K562 (cell line): Measurements from ENCODE around the gene AGR2. TPM values are rescaled to one million over a fixed set of nuclear protein-coding genes. Genes with fewer than 3 reads are reported as not detected.

Source experiments
- ATAC-seq: fragments of 200-7000 bp; cut with Tn5 transposase; 3 replicates; pipeline ENCODE4 v1.9.1; 2020; ENCODE audit warnings: moderate library complexity
- BruUV-seq: library from RNA; stranded (reverse); fragments of 400-500 nt; replicated peaks from 2 replicates; lab custom pipeline; 2021; lab: Mats Ljungman, UMichigan
- CTCF ChIA-PET: fragments of 300-600 bp; formaldehyde crosslinking; extraction: SDS; loops from one replicate; lab custom pipeline; 2021; ENCODE audit warnings: low intra/inter-chr PET ratio; lab: Yijun Ruan, JAX
- POLR2A ChIA-PET: fragments of 300-600, 350-650 bp; sonication (Branson Sonifier 250); formaldehyde crosslinking; extraction: SDS; loops from one replicate; lab custom pipeline; 2021; ENCODE audit warnings: antibody characterized with exemption, inconsistent platforms; lab: Yijun Ruan, JAX
- DNase-seq, 4 experiments: peaks; one replicate each; pipeline versions ENCODE4 v3.0.0 to v3.0.0-alpha.2; 2011 to 2018; ENCODE audit warnings: low spot score in 3 of 4, mixed read lengths in 3 of 4; ENCODE audit errors: extremely low read depth in 1 of 4
- FAIRE-seq: peaks from 2 replicates; lab custom pipeline; 2011; peaks lifted over from hg19 to GRCh38; lab: Jason Lieb, UNC
- H2AFZ ChIP-seq: 2 replicates; pipeline ENCODE4 v1.6.0; 2011; ENCODE audit warnings: low read depth, low read length, control low read depth, inconsistent platforms
- H3K27ac ChIP-seq: fragments of 200-600 bp; 3 replicates; pipeline ENCODE4 v1.8.0; 2011; ENCODE audit warnings: low read depth, mild to moderate bottlenecking, control low read depth, inconsistent platforms, low read length, moderate library complexity, mixed read lengths; ENCODE audit errors: extremely low read depth
- H3K27me3 ChIP-seq, 2 experiments: fragments of 300-600 bp in 1 of 2; 2 replicates in 1 of 2; 3 replicates in 1 of 2; pipeline versions ENCODE4 v1.6.0 to v1.8.0; 2011; ENCODE audit warnings: inconsistent platforms in 2 of 2, low read length in 2 of 2, mild to moderate bottlenecking in 1 of 2, mixed read lengths in 1 of 2, moderate library complexity in 1 of 2; ENCODE audit not compliant: control insufficient read depth in 2 of 2, insufficient read depth in 2 of 2
- H3K36me3 ChIP-seq: fragments of 300-600 bp; 3 replicates; pipeline ENCODE4 v1.8.0; 2011; ENCODE audit warnings: mild to moderate bottlenecking, low read length, inconsistent platforms; ENCODE audit not compliant: control insufficient read depth, insufficient read depth
- H3K4me1 ChIP-seq, 2 experiments: fragments of 200-600 bp in 1 of 2; replicated peaks in 1 of 2; 2 replicates in 1 of 2; 3 replicates in 1 of 2; pipeline versions ENCODE4 v1.5.1 to v1.8.0; 2011; ENCODE audit warnings: inconsistent platforms in 2 of 2, low read length in 2 of 2, mild to moderate bottlenecking in 1 of 2, mixed read lengths in 1 of 2, moderate library complexity in 1 of 2; ENCODE audit not compliant: control insufficient read depth in 2 of 2, insufficient read depth in 2 of 2
- H3K4me2 ChIP-seq: 2 replicates; pipeline ENCODE4 v1.6.1; 2011; ENCODE audit warnings: low read length, control low read depth, inconsistent platforms, mixed read lengths; ENCODE audit not compliant: insufficient read depth
- H3K4me3 ChIP-seq: fragments of 200-600 bp; sonication (generic), shearing (Covaris generic); 2 replicates; pipeline ENCODE4 v1.5.1; 2016; ENCODE audit warnings: control low read depth, inconsistent platforms
- H3K79me2 ChIP-seq: fragments of 200-600 bp; 3 replicates; pipeline ENCODE4 v1.8.0; 2011; ENCODE audit warnings: low read length, inconsistent platforms; ENCODE audit not compliant: control insufficient read depth, insufficient read depth
- H3K9ac ChIP-seq, 2 experiments: 2 replicates each; pipeline versions ENCODE4 v1.6.0 to v1.6.1; 2011; ENCODE audit warnings: low read depth in 2 of 2, low read length in 2 of 2, control low read depth in 1 of 2, inconsistent platforms in 1 of 2, mild to moderate bottlenecking in 1 of 2, mixed read lengths in 1 of 2; ENCODE audit not compliant: insufficient read depth in 1 of 2
- H3K9me1 ChIP-seq: one replicate; pipeline ENCODE4 v1.6.0; 2011; ENCODE audit warnings: inconsistent platforms, mild to moderate bottlenecking, low read length, moderate library complexity; ENCODE audit not compliant: control insufficient read depth, insufficient read depth
- H3K9me3 ChIP-seq: replicated peaks from 2 replicates; pipeline ENCODE4 v1.5.1; 2011; ENCODE audit warnings: low read depth, low read length, inconsistent platforms; ENCODE audit not compliant: control insufficient read depth, insufficient read depth
- H4K20me1 ChIP-seq: replicated peaks from 2 replicates; pipeline ENCODE4 v1.6.1; 2011; ENCODE audit warnings: low read length, inconsistent platforms, mixed read lengths; ENCODE audit not compliant: control insufficient read depth, insufficient read depth
- ARID2 ChIP-seq: fragments of 450-650 bp; IDR thresholded peaks from 2 replicates; pipeline ENCODE4 v1.6.1; 2017; ENCODE audit warnings: antibody characterized with exemption, mild to moderate bottlenecking
- BCLAF1 ChIP-seq, 2 experiments: fragments of 450-650 bp in 1 of 2; IDR thresholded peaks; 2 replicates each; pipeline ENCODE4 v1.6.1; 2011 to 2017; ENCODE audit warnings: low read depth in 2 of 2, antibody characterized with exemption in 1 of 2, borderline replicate concordance in 1 of 2, low read length in 1 of 2, mild to moderate bottlenecking in 1 of 2, mixed read lengths in 1 of 2; ENCODE audit not compliant: control insufficient read depth in 1 of 2
- CBFB ChIP-seq: sonication (generic); formaldehyde crosslinking; IDR thresholded peaks from 2 replicates; pipeline ENCODE4 v1.4.0; 2020; ENCODE audit warnings: mild to moderate bottlenecking, missing genetic modification reagents
- EP300 ChIP-seq: IDR thresholded peaks from 2 replicates; pipeline ENCODE4 v1.6.1; 2012; ENCODE audit warnings: low read length, improper control_type of control experiment
- GABPA ChIP-seq: fragments of 200-800 bp; sonication (Bioruptor generic); conservative IDR thresholded peaks from 2 replicates; pipeline ENCODE4 v1.6.1; 2016; ENCODE audit warnings: low read depth, missing genetic modification characterization, missing compliant biosample characterization
- KAT7 ChIP-seq: sonication (generic); formaldehyde crosslinking; IDR thresholded peaks from 2 replicates; pipeline ENCODE4 v1.8.0; 2022; ENCODE audit warnings: missing genetic modification reagents, mild to moderate bottlenecking, borderline replicate concordance
- MECOM ChIP-seq: fragments of 250-450 bp; sonication (Bioruptor Pico); IDR thresholded peaks from 2 replicates; pipeline ENCODE4 v1.8.0; 2022; ENCODE audit warnings: inconsistent platforms
- POLR3A ChIP-seq: IDR thresholded peaks from 2 replicates; pipeline ENCODE4 v1.6.1; 2011; ENCODE audit warnings: borderline replicate concordance, mild to moderate bottlenecking, moderate library complexity; ENCODE audit not compliant: insufficient read length, insufficient read depth; ENCODE audit errors: extremely low read depth
- PRMT5 ChIP-seq: sonication (generic); formaldehyde crosslinking; IDR thresholded peaks from 2 replicates; pipeline ENCODE4 v1.5.0; 2020; ENCODE audit warnings: missing genetic modification reagents
- TARDBP ChIP-seq: fragments of 450-650 bp; IDR thresholded peaks from 2 replicates; pipeline ENCODE4 v1.6.1; 2016
- ZNF232 ChIP-seq: sonication (generic); formaldehyde crosslinking; IDR thresholded peaks from 2 replicates; pipeline ENCODE4 v1.8.0; 2022; ENCODE audit warnings: mild to moderate bottlenecking, missing genetic modification reagents
- ZNF408 ChIP-seq: fragments of 250-450 bp; sonication (Bioruptor Pico); IDR thresholded peaks from 2 replicates; pipeline ENCODE4 v1.4.0; 2020; ENCODE audit warnings: low read depth, mild to moderate bottlenecking, moderate library complexity
- in situ Hi-C: fragments of 300-500 bp; cut with MboI; formaldehyde crosslinking; loops from 4 replicates; pipeline ENCODE4 v1.15.0; 2018; ENCODE audit warnings: inconsistent platforms, mixed read lengths
- intact Hi-C: fragments of 100-400 bp; cut with micrococcal nuclease; formaldehyde crosslinking; loops from 2 replicates; pipeline ENCODE4 v1.14.2; 2022
- polyA plus RNA-seq, 8 experiments: library from polyadenylated mRNA; depleted of rRNA in 4 of 8; stranded (reverse) in 5 of 8; unstranded in 3 of 8; fragments of >200 nt; fragmentation: Nextera tagmentation in 2 of 8; fragmentation: Illumina TruSeq in 1 of 8; extraction: Ambion mirVana in 2 of 8; extraction: Trizol in 1 of 8; gene quantifications; 2 replicates each; pipeline versions ENCODE4 v1.2.1 to v1.2.3, GENCODE V29; 2011 to 2014; ENCODE audit warnings: inconsistent platforms in 1 of 8, missing spikeins in 1 of 8
- total RNA-seq, 7 experiments: library from RNA; depleted of rRNA in 6 of 7; stranded (reverse); fragments of >200 nt in 6 of 7; fragmentation: Illumina TruSeq in 2 of 7; extraction: Trizol in 2 of 7; gene quantifications; 2 replicates each; pipeline versions ENCODE4 v1.2.1 to v1.2.3, GENCODE V29; 2011 to 2021; ENCODE audit warnings: low replicate concordance in 1 of 7
- TF ChIP-seq, protein P1 (sequence below): fragments of 450-650 bp; formaldehyde crosslinking; IDR thresholded peaks from 2 replicates; pipeline ENCODE4 v1.4.0; 2022; ENCODE audit warnings: mild to moderate bottlenecking, moderate library complexity
- TF ChIP-seq, protein P2 (sequence below): fragments of 450-650 bp; formaldehyde crosslinking; conservative IDR thresholded peaks from 2 replicates; pipeline ENCODE4 v1.4.0; 2022; ENCODE audit warnings: mild to moderate bottlenecking, missing genetic modification characterization

Gene AGR2
- total and polyA plus RNA-seq, 9 of the 15 experiments (the other 6 are each of a cell fraction or from before 2014, with no cell fraction given) = 0.66 TPM; not detected in 8

DNA sequence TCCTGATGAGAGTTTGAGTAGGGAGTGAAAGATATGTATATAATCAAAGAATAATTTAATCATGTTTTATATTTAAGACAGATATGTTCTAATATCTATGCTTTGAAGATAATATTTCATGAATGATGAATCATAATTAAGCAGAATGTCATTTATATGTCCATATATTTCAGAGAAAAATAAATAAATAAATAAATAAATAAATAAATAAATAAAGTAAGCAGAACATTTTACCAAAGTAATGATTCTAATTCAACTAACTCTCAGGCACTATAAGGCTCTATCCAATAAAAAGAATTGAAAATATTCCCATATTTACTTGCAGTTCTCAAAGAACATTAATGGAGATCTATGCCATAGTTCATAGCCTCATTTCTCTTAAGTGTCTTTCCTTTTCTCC lies 40.9 kb upstream of the AGR2 start:
- no peaks in the 10 kb centered on the region for H4K20me1 ChIP-seq
- no peak overlapping the region for H3K27ac ChIP-seq
- CTCF ChIA-PET = no interaction called here
- no peaks in the 10 kb centered on the region for H3K9me3 ChIP-seq
- FAIRE-seq (no peak), ATAC-seq (no peak), DNase-seq (no peak)
- no TSS peak for BruUV-seq
- no peaks in the 10 kb centered on the region for H3K79me2 ChIP-seq
- no peak overlapping the region for H3K9ac ChIP-seq
- no peaks in the 10 kb centered on the region for H3K36me3 ChIP-seq
- peaks cover 9 to 15% of the 10 kb centered on the region in 2 experiments; a peak in 4 of 5 replicates for H3K27me3 ChIP-seq
- POLR2A ChIA-PET = no interaction called here
- no peaks in the 10 kb centered on the region for H3K9me1 ChIP-seq
- no peak overlapping the region for H2AFZ ChIP-seq
- TF ChIP-seq POLR3A (no peak), BCLAF1 (IDR thresholded peaks at IDR 0.05; ENCODE audit: borderline replicate concordance in 1 of 2, control insufficient read depth in 1 of 2, low read depth in 2 of 2, low read length in 1 of 2) (no peak), ZNF408 (no peak), MECOM (no peak), EP300 (no peak), ARID2 (no peak), PRMT5 (CRISPR knock-in tag) (no peak), GABPA (tag) (no peak), ZNF232 (CRISPR knock-in tag) (no peak), CBFB (no peak), TARDBP (no peak), KAT7 (CRISPR knock-in tag) (no peak)
- TF ChIP-seq, protein P1, sequence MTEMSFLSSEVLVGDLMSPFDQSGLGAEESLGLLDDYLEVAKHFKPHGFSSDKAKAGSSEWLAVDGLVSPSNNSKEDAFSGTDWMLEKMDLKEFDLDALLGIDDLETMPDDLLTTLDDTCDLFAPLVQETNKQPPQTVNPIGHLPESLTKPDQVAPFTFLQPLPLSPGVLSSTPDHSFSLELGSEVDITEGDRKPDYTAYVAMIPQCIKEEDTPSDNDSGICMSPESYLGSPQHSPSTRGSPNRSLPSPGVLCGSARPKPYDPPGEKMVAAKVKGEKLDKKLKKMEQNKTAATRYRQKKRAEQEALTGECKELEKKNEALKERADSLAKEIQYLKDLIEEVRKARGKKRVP = no peak
- TF ChIP-seq, protein P2, sequence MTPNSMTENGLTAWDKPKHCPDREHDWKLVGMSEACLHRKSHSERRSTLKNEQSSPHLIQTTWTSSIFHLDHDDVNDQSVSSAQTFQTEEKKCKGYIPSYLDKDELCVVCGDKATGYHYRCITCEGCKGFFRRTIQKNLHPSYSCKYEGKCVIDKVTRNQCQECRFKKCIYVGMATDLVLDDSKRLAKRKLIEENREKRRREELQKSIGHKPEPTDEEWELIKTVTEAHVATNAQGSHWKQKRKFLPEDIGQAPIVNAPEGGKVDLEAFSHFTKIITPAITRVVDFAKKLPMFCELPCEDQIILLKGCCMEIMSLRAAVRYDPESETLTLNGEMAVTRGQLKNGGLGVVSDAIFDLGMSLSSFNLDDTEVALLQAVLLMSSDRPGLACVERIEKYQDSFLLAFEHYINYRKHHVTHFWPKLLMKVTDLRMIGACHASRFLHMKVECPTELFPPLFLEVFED = no peak
- H3K4me2 ChIP-seq = no peak overlapping the region
- no peak overlapping the region for H3K4me3 ChIP-seq
- H3K4me1 ChIP-seq = peaks cover 0 to 2% of the 10 kb centered on the region in 2 experiments; a peak in 1 of 5 replicates
- intact Hi-C loops (no loop called here), in situ Hi-C loops (no loop called here)
